Head of caudate nucleus (tissue), 42 donors: Measurements from ENCODE around the gene SLC10A4.

Experiments
- DNase-seq, 42 donors: peaks; one replicate each; pipeline versions ENCODE4 v3.0.0 to v3.0.0-alpha.2; 2020 to 2021; ENCODE audit warnings: mixed read lengths in 7 of 42
- intact Hi-C: fragments of 100-400 bp; cut with DNase I; formaldehyde crosslinking; loops from one replicate; pipeline ENCODE4 v1.15.0; 2022

SLC10A4 gene

GRCh38 chr4:48483777-48484493 lies 792 bp downstream of the SLC10A4 start:
- DNase-seq = no peak
- intact Hi-C loops = no loop called here

DNA sequence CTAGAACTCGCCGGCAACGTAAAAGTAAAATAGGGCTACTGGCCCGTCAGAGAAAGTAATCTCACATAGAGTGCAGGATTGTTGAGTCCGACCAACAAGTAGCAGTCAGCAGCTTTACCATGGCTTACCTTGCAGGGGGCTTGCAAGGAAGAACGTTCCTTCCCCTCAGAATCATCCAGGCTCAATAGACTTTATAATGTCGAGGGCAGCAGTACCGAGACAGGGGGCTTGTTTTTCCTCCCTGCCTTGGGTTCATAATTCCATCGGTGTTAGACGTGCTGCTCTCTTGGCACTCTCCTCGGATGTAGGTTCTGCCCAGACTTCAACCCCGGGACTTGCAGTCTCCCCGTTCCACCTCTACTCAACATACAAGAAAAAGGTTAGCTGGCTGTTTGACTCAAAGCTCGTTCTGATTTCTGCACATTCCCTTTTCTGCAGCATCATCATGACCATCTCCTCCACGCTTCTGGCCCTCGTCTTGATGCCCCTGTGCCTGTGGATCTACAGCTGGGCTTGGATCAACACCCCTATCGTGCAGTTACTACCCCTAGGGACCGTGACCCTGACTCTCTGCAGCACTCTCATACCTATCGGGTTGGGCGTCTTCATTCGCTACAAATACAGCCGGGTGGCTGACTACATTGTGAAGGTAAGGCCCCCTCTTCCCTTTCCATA lies 1.5 kb downstream of the SLC10A4 start:
- intact Hi-C loops = no loop called here
- no peak for DNase-seq

GRCh38 chr4:48489683-48490011 lies 6.5 kb downstream of the SLC10A4 start:
- DNase-seq = peak in 1 of 42 donors; percentile 31
- intact Hi-C loops = no loop called here

DNA sequence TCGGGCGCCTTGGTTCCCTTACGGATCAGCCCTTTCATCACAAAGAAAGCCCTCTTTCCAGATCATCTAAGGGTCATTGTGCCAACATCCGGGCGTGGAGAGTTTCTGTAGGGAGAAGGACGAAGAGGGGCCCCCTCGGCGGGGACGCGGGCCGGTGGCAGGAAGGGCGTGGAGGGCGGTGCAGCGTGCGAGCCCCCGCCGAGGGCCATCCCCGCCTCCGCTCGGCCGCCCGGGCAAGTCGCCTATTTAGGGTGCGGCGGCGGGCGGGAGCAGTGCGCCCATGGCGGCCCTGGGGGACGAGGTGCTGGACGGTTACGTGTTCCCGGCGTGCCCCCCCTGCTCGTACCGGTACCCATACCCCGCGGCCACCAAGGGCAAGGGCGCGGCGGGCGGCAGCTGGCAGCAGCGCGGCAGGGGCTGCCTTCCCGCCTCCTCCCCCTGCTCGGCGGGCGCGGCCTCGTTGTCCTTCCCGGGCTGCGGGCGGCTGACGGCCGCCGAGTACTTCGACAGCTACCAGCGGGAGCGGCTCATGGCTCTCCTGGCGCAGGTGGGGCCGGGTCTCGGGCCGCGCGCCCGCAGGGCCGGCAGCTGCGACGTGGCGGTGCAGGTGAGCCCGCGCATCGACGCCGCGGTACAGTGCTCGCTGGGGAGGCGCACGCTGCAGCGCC lies 7.0 kb downstream of the SLC10A4 start, which contains the start of gene ZAR1:
Gene ZAR1, plus strand, starts transcription at position 241 of the 668 bp plus-strand sequence. Its CDS starts 40 bp downstream, at position 281.
- intact Hi-C loops = no loop called here
- peak in 1 of 42 donors; percentile 30 for DNase-seq

GRCh38 chr4:48490680-48491513 lies 7.8 kb downstream of the SLC10A4 start:
- no peak for DNase-seq
- intact Hi-C loops = no loop called here

GRCh38 chr4:48491514-48492176 lies 8.5 kb downstream of the SLC10A4 start:
- no peak for DNase-seq
- intact Hi-C loops = no loop called here

DNA sequence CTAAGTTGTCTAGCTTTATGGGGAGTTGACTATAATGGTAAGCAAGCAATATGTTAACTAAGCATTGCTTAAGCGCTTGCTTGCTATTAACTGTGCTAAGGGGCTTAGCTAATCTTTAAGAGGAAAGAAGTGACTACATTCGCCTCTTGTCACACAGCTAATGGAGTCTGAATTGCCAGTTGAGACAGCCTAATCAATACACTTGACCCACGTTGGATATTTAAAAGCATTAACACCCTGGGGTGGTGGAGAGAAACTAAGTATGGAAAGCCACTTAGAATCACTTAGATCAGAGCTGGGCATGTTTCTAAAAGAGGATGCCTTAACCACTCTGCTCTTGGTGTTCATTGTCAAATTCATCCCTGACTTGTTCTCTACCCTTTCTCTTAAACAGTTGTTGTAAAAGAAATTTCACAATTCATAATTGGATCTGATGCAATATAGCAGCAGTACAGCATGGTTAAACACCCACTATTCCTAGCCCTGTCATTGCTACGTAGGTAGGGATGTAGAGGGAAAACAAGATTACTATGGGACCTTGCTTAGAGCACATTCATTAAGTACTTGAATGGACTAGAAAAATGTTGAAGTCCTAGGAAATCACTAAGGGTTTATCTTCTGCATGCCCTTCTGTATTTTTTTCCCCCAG lies 10.4 kb downstream of the SLC10A4 start:
- DNase-seq = no peak
- intact Hi-C loops = no loop called here

DNA sequence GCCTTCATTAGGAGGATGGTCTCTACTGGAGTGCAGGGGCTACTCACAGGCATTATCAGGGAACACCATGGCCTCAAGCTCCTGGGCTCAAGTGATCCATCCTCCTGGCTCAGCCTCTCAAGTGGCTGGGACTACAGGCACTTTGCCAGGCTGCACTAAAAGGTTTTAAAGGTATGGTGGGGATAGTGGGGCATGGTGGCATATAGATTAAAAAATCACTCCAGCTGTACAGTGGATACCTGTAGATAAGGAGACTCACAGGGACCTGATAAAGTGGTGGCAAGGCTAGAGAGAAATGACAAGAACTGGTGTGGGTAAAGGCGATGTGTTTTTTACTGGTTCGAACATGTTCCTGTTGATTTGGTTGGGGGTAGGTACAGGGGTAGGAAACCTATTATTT lies 12.8 kb downstream of the SLC10A4 start:
- intact Hi-C loops = no loop called here
- no peak for DNase-seq

DNA sequence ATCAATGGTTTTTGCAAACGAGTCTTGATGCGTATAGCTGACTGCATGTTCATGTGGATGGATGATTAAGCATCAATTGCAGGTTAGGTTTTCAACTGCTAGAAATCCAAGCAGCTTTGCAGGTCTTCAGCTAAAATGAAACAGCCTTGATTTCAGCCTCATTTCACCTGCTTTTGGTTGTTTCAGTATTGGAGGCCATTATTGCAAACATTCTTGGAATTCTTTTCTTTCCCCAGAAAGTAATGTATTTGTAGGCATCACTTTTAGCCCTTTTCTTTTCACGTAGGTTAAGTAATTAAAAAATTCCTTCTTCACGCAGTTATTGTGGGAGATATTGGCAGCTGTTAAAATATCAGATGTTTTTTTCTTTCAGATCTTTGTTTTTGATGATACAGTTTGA lies 15.8 kb downstream of the SLC10A4 start:
- intact Hi-C loops = no loop called here

DNA sequence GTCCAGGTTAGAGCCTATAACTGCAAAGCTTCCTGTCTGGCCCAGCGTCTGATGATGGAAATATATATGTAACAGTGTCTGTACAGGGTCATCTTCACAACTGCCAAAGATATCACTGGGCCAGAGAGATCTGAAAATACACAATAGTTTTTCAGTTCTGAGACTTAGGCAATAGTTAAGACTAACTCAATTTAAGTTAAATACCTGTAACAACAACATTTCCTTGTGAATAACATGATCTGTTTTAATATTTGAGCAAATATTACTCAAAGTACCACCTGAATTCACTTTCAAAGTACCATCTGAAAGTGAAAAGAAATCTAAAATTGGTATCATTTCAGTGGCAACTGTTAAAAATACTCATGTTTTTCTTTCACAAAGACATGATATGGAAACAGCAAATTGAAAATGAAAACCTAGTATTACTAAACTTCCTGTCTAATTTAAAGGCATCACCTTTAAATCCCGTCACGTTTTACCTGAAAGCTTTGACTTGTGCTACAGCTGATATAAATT lies 16.5 kb downstream of the SLC10A4 start:
- intact Hi-C loops = no loop called here
- DNase-seq = no peak

More for the DNA sequence above, 15.8 kb downstream of the SLC10A4 start:
- DNase-seq = no peak

- no peak for DNase-seq
- intact Hi-C loops = no loop called here
These were observed 20.3 kb downstream of the SLC10A4 start for GRCh38 chr4:48503233-48504025.

- DNase-seq = no peak
- intact Hi-C loops = no loop called here
These were observed 20.8 kb downstream of the SLC10A4 start for GRCh38 chr4:48504026-48504330.

- intact Hi-C loops = no loop called here
- no peak for DNase-seq
These were observed 21.2 kb downstream of the SLC10A4 start for GRCh38 chr4:48504352-48504751.

DNA sequence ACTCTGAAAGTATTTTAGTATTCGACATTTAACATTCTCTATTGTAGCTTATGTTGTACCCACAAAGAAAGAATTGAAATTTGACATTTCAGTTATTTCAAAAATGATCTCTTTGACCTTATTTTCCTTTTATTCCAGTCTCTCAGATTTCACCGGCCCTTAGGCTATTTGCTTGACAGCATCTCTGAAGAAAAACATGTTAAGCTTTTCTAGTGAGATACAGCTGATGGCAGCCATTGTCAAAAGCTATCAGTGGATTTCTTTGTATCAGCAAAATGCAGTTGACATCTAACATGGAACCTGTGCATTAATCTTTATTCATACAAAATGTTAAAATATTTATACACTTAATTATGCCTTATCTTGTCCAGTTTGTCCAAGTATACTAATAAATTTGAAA lies 23.6 kb downstream of the SLC10A4 start:
- DNase-seq = no peak
- intact Hi-C loops = no loop called here

DNA sequence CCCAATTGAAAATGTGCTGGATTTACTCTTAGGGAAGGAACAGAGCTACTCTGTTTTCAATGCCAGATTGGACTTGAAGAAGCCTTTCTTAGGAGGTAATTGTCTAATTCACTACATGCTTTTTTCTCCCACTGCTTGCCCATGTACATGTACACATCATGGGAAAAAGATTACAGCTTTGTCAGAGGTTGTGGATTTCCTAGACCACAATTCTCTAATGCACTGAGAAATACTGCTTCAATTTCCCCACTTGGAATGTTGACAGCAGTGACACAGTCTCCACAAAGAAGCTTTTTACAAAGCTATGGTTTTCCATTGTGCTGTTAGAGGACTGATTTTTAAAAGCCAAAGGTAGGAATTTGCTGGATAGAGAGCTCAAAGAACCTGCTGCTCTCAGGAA lies 26.4 kb downstream of the SLC10A4 start:
- intact Hi-C loops = no loop called here
- peak in 2 of 42 donors; percentile 11 to 54 for DNase-seq

DNA sequence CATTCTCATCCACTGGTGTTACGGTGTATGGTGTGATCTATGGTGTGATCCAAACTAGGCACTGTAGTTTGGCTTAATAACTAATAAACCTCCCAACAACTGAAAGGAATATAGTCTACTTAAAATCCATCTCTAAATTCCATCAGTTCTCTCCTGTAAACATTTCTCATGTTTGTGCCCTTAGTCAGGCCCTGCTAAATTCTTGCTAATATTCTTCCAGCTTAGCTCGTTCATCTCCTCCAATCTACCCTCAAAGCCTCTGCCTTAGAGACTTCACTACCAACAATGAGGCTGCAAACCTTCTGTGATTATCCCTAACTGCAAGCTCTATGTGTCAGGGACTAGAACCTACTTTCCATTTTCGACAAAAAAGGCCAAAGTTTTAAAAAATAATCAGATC lies 35.0 kb downstream of the SLC10A4 start:
- DNase-seq = no peak
- intact Hi-C loops = no loop called here

DNA sequence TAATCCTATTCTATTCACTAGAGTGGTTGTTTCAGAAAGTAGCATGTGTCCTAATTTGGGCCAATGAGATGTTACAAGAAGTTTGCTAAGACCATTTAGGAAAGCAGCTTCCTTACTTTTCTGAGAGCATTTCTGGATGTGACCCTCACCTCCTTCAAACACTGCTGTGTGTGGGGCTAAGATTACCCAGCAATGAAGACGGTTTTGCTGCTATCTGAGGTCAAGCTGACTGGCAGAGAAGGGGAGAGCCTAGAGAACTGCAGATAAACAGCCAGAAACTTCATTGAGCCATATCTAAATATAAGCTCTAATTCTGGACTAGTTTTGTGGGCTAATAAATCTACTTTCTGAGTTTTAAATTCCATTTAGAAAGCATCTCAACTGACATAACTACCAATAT lies 43.3 kb downstream of the SLC10A4 start:
- intact Hi-C loops = no loop called here

DNA sequence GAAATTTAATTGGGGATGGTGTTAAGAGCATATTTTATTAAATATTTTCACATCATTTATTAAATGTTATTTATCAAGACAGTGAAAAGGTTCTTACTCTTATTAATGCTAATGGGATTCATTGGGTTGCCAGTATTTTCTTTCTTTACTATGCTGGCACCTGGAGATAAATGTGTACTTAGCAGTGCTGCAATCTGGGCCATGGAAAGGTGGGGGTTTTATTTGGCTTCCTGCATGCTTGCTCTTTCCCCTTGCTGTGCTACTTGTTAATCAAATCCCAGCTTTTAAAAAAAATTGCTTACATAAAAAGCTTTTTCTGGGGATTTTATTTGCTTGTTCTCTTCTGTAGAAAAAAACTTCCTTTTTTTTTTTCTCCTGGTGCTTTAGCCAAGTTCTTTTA lies 55.2 kb downstream of the SLC10A4 start:
- peak in 1 of 42 donors; percentile 7 for DNase-seq
- intact Hi-C loops = no loop called here

More for the DNA sequence above, 43.3 kb downstream of the SLC10A4 start:
- no peak for DNase-seq
